NCI-H524 treated with DMSO at 0.1 percent for 48 hours (cell line): ENCODE measurements around the gene MAML2.

Experiments
- DNase-seq: peaks from one replicate; lab custom pipeline; 2025; lab: John Stamatoyannopoulos, UW

Gene MAML2

GRCh38 chr11:96125400-96125799 is 217.6 kb downstream of the MAML2 start:
- no peak for DNase-seq

GRCh38 chr11:96124155-96124554 is 218.8 kb downstream of the MAML2 start:
- DNase-seq = no peak

DNA sequence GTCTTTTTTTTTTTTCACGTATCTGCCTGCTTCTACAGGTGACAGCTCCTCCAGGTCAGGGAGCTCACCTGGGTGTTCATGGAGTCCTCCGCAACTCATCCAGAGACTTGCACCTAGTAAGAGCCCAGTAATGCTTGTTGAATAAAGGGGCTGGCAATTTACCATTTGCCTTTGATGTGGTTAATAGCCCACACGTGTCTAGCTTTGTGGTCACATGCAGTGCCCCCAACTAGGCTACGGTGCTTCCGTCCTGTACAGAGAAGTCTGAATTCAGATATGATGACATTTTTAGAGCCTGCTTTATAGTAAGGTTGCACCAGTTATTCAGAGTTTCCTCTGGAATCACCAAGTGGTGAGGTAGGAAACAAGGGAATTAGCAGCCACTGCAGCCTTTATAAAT is 219.7 kb downstream of the MAML2 start:
- no peak for DNase-seq

DNA sequence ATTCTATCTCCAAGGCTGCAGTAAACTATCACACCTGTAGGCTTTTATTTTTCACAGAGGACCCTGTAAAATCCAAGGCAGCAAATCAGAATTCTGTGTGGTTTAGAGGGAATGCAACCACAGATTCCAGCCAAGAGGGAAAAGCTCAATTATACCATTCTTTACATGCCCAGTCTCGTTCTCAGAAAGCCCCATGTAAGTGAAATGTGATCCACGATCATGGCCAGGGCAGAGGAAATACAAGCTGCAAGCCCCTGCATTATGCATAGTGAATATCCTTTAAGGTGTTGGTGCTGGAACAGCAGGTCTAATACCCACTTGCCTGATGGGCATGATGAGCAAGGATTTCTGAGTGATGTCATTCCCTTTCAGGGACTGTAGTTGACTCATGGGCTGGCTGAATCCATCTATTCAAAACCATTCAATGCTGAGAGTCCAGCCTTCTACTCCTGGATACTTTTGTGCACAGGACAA is 220.4 kb downstream of the MAML2 start:
- no peak for DNase-seq

DNA sequence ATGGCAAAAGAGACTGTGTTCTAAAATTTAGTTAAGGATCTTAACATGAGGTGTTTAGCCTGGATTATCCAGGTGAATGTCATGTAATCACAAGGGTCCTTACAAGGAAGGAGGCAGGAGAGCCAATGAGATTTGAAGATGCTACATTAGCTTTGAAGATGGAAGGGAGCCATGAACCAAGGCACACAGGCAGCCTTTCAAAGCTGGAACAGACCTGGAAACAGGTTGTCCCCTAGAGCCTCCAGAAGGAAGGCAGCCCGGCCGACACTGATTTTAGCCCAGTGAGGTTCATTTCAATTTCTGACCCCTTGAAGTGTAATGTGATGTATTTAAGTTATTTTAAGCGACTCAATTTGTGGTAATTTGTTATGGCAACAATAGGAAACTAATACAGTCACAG is 223.8 kb downstream of the MAML2 start:
- DNase-seq = no peak

- DNase-seq = no peak
Observed at GRCh38 chr11:96116376-96116775, 226.6 kb downstream of the MAML2 start.

- no peak for DNase-seq
Observed at GRCh38 chr11:96114178-96115064, 228.6 kb downstream of the MAML2 start.

DNA sequence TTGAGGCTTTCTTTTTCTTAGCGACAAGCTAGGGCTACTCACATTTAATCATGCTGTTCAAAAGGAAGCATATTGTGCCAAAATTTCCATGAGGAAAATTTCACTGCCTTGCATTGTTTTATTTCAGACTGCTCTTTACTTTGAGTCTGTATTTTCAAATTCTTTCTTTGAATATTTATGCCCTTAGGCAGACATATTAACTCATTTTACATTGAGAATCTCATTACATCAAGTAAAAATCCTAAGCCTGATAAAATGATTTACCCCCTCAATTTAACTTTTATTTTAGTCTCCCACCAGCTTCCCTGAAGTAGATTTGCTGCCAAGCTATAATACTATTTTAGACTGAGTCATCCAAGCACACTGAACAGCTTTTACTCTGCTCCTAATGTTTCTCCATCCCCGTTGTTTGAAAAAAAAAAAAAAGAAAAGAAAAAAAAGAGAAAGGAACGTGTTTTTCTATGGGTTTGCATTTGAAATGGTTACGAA is 229.8 kb downstream of the MAML2 start:
- DNase-seq = no peak

DNA sequence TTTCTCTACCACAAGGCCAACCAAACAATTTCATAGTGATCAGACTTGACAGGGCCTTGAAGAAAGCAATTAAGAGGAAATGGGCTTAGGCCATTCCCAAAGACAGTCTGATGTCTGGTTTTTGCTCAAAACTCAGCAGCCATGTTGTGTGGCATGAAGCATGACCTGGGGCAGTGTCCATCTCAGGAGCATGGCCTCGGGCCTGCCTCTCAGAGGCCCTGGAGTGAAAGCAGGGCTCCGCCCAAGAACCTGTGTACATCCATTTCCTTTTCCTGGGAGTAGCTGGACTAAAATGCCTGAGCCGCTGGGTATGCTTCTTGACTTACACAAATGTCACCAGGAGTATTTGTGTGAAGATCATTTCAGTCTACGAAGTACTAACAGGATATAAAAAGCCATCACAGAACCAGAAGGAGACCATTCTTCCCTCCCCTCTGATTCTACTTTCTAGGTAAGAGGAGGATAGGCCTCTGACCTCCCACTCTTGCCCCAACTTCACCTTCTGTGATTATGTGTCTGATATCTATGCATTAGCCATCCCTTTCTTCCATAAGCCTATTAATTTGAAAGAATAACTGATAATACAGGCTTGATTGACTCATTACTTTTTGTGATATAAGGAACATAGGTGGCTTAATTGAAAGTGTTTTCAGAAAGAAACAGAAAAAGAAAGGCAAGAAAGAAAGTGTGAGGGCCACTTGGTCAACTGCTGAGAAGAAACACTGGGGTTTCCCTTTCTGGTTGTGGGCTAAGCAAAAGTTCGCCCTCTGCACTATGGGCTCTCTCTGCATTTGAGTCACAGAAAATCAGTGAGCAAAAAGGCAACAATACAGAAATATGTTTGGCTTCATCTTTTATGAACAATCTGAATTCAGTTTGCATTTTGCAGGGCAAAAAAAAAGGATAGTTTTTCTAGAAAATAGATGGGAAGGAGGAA is 230.5 kb downstream of the MAML2 start:
- DNase-seq = no peak

DNA sequence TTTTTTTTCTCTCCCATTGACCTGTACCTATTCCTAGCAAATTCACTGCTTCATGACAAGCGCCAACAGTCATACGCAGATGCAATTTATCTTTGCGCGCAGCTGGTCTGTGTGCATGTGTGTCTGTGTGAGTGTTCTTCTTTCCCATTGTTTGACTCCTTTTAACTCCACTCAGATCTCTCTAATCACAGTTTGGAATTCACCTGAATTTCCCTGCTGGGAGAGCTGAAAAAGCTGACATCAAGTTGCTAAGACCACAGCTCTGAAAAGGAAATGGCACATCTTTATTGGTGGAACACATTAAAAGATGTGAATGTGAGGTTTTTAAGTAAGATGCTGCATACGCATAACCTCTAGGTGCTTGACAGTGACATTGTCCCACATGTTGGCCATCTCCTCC is 231.7 kb downstream of the MAML2 start:
- no peak for DNase-seq

GRCh38 chr11:96110302-96110701 is 232.7 kb downstream of the MAML2 start:
- no peak for DNase-seq

- DNase-seq = no peak
Observed at GRCh38 chr11:96109331-96110030, 233.5 kb downstream of the MAML2 start.

- no peak for DNase-seq
Observed at GRCh38 chr11:96107143-96107824, 235.7 kb downstream of the MAML2 start.

GRCh38 chr11:96106645-96107044 is 236.3 kb downstream of the MAML2 start:
- no peak for DNase-seq

DNA sequence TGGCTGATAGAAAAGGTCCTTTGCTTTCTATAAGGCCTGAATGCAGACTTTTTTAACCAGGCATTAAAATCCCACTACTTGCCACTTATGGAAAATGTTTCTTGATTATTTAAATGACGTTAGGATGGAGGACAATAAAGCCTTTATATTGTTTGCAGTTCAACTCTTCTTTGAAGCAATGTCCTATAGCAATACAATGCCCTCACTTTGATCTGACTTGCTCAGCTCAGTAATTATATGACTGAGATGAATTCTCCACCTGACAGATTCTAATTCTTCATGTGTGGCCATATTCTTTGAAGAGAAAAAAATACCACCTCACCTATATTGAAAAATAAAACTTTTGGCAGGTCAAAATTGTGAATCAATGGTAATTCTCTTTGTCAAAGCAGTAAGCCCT is 237.1 kb downstream of the MAML2 start:
- DNase-seq = no peak

GRCh38 chr11:96105197-96105895 is 237.6 kb downstream of the MAML2 start:
- DNase-seq = no peak

DNA sequence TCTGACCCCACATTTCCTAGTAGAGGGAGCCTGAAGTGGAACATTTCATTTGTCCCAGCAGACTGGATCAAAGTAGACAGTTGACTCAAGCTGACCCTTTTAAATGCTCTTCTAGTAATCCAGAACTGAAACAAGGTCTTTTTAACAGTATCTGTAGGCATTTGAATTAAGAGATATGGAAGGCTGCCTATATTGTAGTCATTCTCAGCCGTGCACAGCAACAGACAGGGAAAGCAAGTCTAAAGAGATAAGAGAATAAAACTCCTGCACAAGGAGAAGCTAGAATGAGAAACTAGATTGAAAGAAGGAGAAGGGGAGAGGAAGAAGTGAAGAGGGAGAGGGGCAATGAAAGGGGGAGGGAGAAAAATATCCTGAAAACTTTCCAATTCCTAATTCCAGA is 238.5 kb downstream of the MAML2 start:
- DNase-seq = no peak

- DNase-seq = no peak
Observed at GRCh38 chr11:96103721-96104120, 239.3 kb downstream of the MAML2 start.

- no peak for DNase-seq
Observed at GRCh38 chr11:96103102-96103501, 239.9 kb downstream of the MAML2 start.

- DNase-seq = no peak
Observed at GRCh38 chr11:96102664-96103078, 240.3 kb downstream of the MAML2 start.

- DNase-seq = no peak
Observed at GRCh38 chr11:96101146-96101545, 241.8 kb downstream of the MAML2 start.
